Measurements from ENCODE around the gene XIRP1. TPM values are rescaled to one million over a fixed set of nuclear protein-coding genes. Genes with fewer than 3 reads are reported as not detected.

Gene XIRP1
- total RNA-seq, 4 donors from 2014 or later = not detected

GRCh38 chr3:39134305-39134704 is 58.1 kb downstream of the XIRP1 start:
- H3K36me3 ChIP-seq = no peaks in the 10 kb centered on the region
- WGBS, 2 donors = 88 to 97% methylated on average over 6 to 7 of the region's 7 CpGs
- no peaks in the 10 kb centered on the region for H3K9me3 ChIP-seq
- peaks cover 11 to 26% of the 10 kb centered on the region in 2 donors for H3K4me1 ChIP-seq
- DNase-seq = no peak
- H3K4me3 ChIP-seq (replicated peaks in 1 of 3) = no peak overlapping the region
- intact Hi-C loops (cut with DNase I) = no loop called here
- no peak overlapping the region for H3K27ac ChIP-seq
- no peaks in the 10 kb centered on the region for H3K27me3 ChIP-seq
- no peak for TF ChIP-seq POLR2A (IDR thresholded peaks at IDR 0.05)
- TF ChIP-seq, protein P1, sequence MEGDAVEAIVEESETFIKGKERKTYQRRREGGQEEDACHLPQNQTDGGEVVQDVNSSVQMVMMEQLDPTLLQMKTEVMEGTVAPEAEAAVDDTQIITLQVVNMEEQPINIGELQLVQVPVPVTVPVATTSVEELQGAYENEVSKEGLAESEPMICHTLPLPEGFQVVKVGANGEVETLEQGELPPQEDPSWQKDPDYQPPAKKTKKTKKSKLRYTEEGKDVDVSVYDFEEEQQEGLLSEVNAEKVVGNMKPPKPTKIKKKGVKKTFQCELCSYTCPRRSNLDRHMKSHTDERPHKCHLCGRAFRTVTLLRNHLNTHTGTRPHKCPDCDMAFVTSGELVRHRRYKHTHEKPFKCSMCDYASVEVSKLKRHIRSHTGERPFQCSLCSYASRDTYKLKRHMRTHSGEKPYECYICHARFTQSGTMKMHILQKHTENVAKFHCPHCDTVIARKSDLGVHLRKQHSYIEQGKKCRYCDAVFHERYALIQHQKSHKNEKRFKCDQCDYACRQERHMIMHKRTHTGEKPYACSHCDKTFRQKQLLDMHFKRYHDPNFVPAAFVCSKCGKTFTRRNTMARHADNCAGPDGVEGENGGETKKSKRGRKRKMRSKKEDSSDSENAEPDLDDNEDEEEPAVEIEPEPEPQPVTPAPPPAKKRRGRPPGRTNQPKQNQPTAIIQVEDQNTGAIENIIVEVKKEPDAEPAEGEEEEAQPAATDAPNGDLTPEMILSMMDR (IDR thresholded peaks at IDR 0.05) = no peak

DNA sequence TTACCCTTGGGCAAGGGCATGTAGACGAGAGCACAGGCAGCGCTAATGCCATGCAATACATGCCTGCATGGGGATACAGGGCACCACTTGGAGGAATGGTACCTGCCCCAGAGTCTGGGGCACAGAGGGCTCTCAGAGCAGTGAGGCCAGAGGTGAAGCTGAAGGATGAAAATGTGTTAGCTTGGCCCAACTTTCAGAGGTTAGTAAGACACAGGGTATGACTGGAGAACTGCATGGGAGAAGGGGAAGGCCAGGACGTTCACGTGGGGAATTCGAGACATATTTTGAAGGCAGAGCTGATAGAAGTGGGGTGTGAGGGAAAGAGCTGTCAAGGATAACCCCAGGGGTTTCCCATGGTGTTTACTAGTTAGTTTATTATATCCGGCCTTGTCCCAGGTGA is 58.6 kb downstream of the XIRP1 start:
- Histone ChIP-seq H3K4me3 (replicated peaks in 1 of 3) (no peak overlapping the region), H3K9me3 (no peaks in the 10 kb centered on the region), H3K4me1 (peaks cover 6 to 21% of the 10 kb centered on the region in 2 donors), H3K27ac (no peak overlapping the region), H3K27me3 (no peaks in the 10 kb centered on the region), H3K36me3 (no peaks in the 10 kb centered on the region)
- no peak for TF ChIP-seq POLR2A (IDR thresholded peaks at IDR 0.05)
- TF ChIP-seq, protein P1 (IDR thresholded peaks at IDR 0.05) = no peak
- DNase-seq = no peak
- intact Hi-C loops (cut with DNase I) = no loop called here
- WGBS, 2 donors = 85 to 94% methylated on average over 6 of the region's 6 CpGs

Small RNA genes lying within 50 kb of the gene (microRNA-seq; reads per million reads assigned to microRNA genes)
- not detected for gene MIR6822

Small RNA genes lying within 50 kb of the gene (small RNA-seq; reads per million reads assigned to genes)
- gene RF00017 = not detected

Other genes starting within 250 kb of the XIRP1 start
- gene SCN11A, start 140.7 kb downstream of the XIRP1 start, total RNA-seq = under 1 TPM; 0.13 to 0.33 (median 0.14) TPM
- gene WDR48, start 140.6 kb downstream of the XIRP1 start, total RNA-seq = 10 to 100 TPM; 49.8 to 83.2 (median 69.3) TPM
- gene GORASP1, start 85.0 kb downstream of the XIRP1 start, total RNA-seq = 100 to 1,000 TPM in 2 of 4 donors, 10 to 100 TPM in 2; 64.6 to 105 (median 101) TPM
- gene TTC21A, start 84.9 kb downstream of the XIRP1 start, total RNA-seq = 10 to 100 TPM in 3 of 4 donors, 1 to 10 TPM in 1; 8.9 to 17.8 (median 11.7) TPM
- 10 to 100 TPM; 33.5 to 81.0 (median 36.7) TPM for gene CSRNP1, start 39.0 kb downstream of the XIRP1 start, total RNA-seq
- gene CX3CR1, start 87.4 kb upstream of the XIRP1 start, total RNA-seq = 1 to 10 TPM in 2 of 4 donors, under 1 TPM in 1, not detected in 1; 0.27 to 1.9 (median 1.1) TPM
- not detected for gene CCR8, start 137.1 kb upstream of the XIRP1 start, total RNA-seq
- gene SLC25A38, start 190.8 kb upstream of the XIRP1 start, total RNA-seq = 10 to 100 TPM; 45.6 to 71.6 (median 54.9) TPM
- gene RPSA, start 214.1 kb upstream of the XIRP1 start, total RNA-seq = 1,000 to 10,000 TPM in 1 of 4 donors, 100 to 1,000 TPM in 3; 570 to 1,162 (median 852) TPM

Data from thyroid gland (tissue), 4 donors.